Karpas-422 (cell line): ENCODE measurements around the gene PTPN6. TPM values are rescaled to one million over a fixed set of nuclear protein-coding genes. Genes with fewer than 3 reads are reported as not detected.

Experiments
- DNase-seq: peaks from one replicate; pipeline ENCODE4 v3.0.0-alpha.2; 2015
- H2AFZ ChIP-seq: fragments of 200-600 bp; sonication (generic); 2 replicates; pipeline ENCODE4 v1.6.1; 2014; ENCODE audit warnings: antibody characterized with exemption, low read length, mixed read lengths
- H3K27ac ChIP-seq: fragments of 200-600 bp; sonication (generic); 2 replicates; pipeline ENCODE4 v1.5.1; 2014; ENCODE audit warnings: mild to moderate bottlenecking, low read length, moderate library complexity
- H3K27me3 ChIP-seq: fragments of 200-600 bp; sonication (generic); 2 replicates; pipeline ENCODE4 v1.6.1; 2014; ENCODE audit warnings: low read length, mixed read lengths
- H3K36me3 ChIP-seq: fragments of 200-600 bp; sonication (generic); 2 replicates; pipeline ENCODE4 v1.6.1; 2014; ENCODE audit warnings: low read length, mixed read lengths; ENCODE audit not compliant: insufficient read depth
- H3K4me1 ChIP-seq: fragments of 200-600 bp; sonication (generic); 2 replicates; pipeline ENCODE4 v1.6.1; 2014; ENCODE audit warnings: mild to moderate bottlenecking, low read length, mixed read lengths
- H3K4me2 ChIP-seq: fragments of 200-600 bp; sonication (generic); 2 replicates; pipeline ENCODE4 v1.6.1; 2014; ENCODE audit warnings: low read length, low read depth, mild to moderate bottlenecking; ENCODE audit not compliant: poor library complexity, severe bottlenecking
- H3K4me3 ChIP-seq: fragments of 200-600 bp; sonication (generic); 2 replicates; pipeline ENCODE4 v1.5.1; 2014; ENCODE audit warnings: mild to moderate bottlenecking, antibody characterized with exemption, low read length, mixed read lengths
- H3K79me2 ChIP-seq: fragments of 200-600 bp; sonication (generic); 2 replicates; pipeline ENCODE4 v1.6.1; 2014; ENCODE audit warnings: mild to moderate bottlenecking, low read length, mixed read lengths
- H3K9ac ChIP-seq: fragments of 200-600 bp; sonication (generic); 2 replicates; pipeline ENCODE4 v1.6.0; 2014; ENCODE audit warnings: low read length
- H3K9me2 ChIP-seq: fragments of 200-600 bp; sonication (generic), shearing (Covaris generic); replicated peaks from 2 replicates; pipeline ENCODE4 v1.6.0; 2014; ENCODE audit warnings: mild to moderate bottlenecking, low read length, moderate library complexity; ENCODE audit not compliant: insufficient read depth
- H3K9me3 ChIP-seq: fragments of 300-700, 200-600 bp; sonication (generic); 2 replicates; pipeline ENCODE4 v1.6.1; 2014; ENCODE audit warnings: low read length, mixed read lengths
- H4K20me1 ChIP-seq: fragments of 200-600 bp; sonication (generic); 2 replicates; pipeline ENCODE4 v1.6.1; 2014; ENCODE audit warnings: mild to moderate bottlenecking, antibody characterized with exemption, low read length, low read depth; ENCODE audit not compliant: insufficient read depth
- total RNA-seq: library from RNA; depleted of rRNA; stranded (reverse); fragments of >200 nt; shearing (Covaris generic); gene quantifications from 2 replicates; pipeline ENCODE4 v1.2.3, GENCODE V29; 2014; ENCODE audit warnings: low replicate concordance

Gene PTPN6
- total RNA-seq, 1 experiment from 2014 or later, result 411 TPM

GRCh38 chr12:6942331-6942665, 8.9 kb upstream of the PTPN6 start:
- peaks cover 48% of the 10 kb centered on the region for H3K4me1 ChIP-seq
- H3K4me2 ChIP-seq, result no peak overlapping the region
- DNase-seq, result no peak
- H3K9me2 ChIP-seq, result no peaks in the 10 kb centered on the region
- no peaks in the 10 kb centered on the region for H3K9me3 ChIP-seq
- H3K79me2 ChIP-seq, result no peaks in the 10 kb centered on the region
- H3K9ac ChIP-seq, result no peak overlapping the region
- H3K27me3 ChIP-seq, result no peaks in the 10 kb centered on the region
- H3K27ac ChIP-seq, result no peak overlapping the region
- no peak overlapping the region for H3K4me3 ChIP-seq
- no peak overlapping the region for H2AFZ ChIP-seq
- H3K36me3 ChIP-seq, result no peaks in the 10 kb centered on the region
- H4K20me1 ChIP-seq, result no peaks in the 10 kb centered on the region

GRCh38 chr12:6943389-6943721, 7.8 kb upstream of the PTPN6 start:
- DNase-seq, result peak; percentile 96
- Histone ChIP-seq H3K9me2 (no peaks in the 10 kb centered on the region), H3K9me3 (no peaks in the 10 kb centered on the region), H3K27ac (peak overlapping the region; percentile 93), H3K4me3 (peak overlapping the region; percentile 92), H3K4me1 (peaks cover 43% of the 10 kb centered on the region), H3K36me3 (no peaks in the 10 kb centered on the region), H2AFZ (no peak overlapping the region; the same call in 1 of the 2 replicates), H4K20me1 (no peaks in the 10 kb centered on the region), H3K79me2 (no peaks in the 10 kb centered on the region), H3K9ac (peak overlapping the region; percentile 92), H3K4me2 (peak overlapping the region; percentile 90), H3K27me3 (no peaks in the 10 kb centered on the region)

GRCh38 chr12:6943722-6944380, 7.3 kb upstream of the PTPN6 start, which contains the start of the genes C12orf57 and RNU7-1:
Gene C12orf57, plus strand, starts transcription at chr12:6944022. Its CDS starts 100 bp downstream, at chr12:6944122.
Gene RNU7-1, plus strand, starts transcription at chr12:6943816.
- Histone ChIP-seq H4K20me1 (no peaks in the 10 kb centered on the region), H3K4me2 (peak within 1 kb of the TSS; percentile 90), H3K27me3 (no peaks in the 10 kb centered on the region), H3K36me3 (no peaks in the 10 kb centered on the region), H2AFZ (no peak within 1 kb of the TSS; the same call in 1 of the 2 replicates), H3K79me2 (no peaks in the 10 kb centered on the region), H3K9ac (peak within 1 kb of the TSS; percentile 92), H3K4me1 (peaks cover 42% of the 10 kb centered on the region), H3K4me3 (peak within 1 kb of the TSS; percentile 92), H3K9me3 (no peaks in the 10 kb centered on the region), H3K27ac (peak within 1 kb of the TSS; percentile 93), H3K9me2 (no peaks in the 10 kb centered on the region)
- DNase-seq, result peak; percentile 90

GRCh38 chr12:6944381-6945186, 6.6 kb upstream of the PTPN6 start:
- H3K27ac ChIP-seq, result peak overlapping the region; percentile 93
- peak; percentile 97 for DNase-seq
- H3K9me2 ChIP-seq, result no peaks in the 10 kb centered on the region
- peak overlapping the region; percentile 92 for H3K4me3 ChIP-seq
- H3K79me2 ChIP-seq, result no peaks in the 10 kb centered on the region
- no peak overlapping the region for H2AFZ ChIP-seq
- H3K36me3 ChIP-seq, result no peaks in the 10 kb centered on the region
- H3K4me2 ChIP-seq, result peak overlapping the region; percentile 90
- peaks cover 50% of the 10 kb centered on the region for H3K4me1 ChIP-seq
- H3K9ac ChIP-seq, result peak overlapping the region; percentile 92
- no peaks in the 10 kb centered on the region for H4K20me1 ChIP-seq
- H3K27me3 ChIP-seq, result no peaks in the 10 kb centered on the region
- no peaks in the 10 kb centered on the region for H3K9me3 ChIP-seq

- Histone ChIP-seq H3K4me3 (peak overlapping the region; percentile 92), H3K79me2 (no peaks in the 10 kb centered on the region), H3K36me3 (no peaks in the 10 kb centered on the region), H3K9me3 (no peaks in the 10 kb centered on the region), H4K20me1 (no peaks in the 10 kb centered on the region), H3K9ac (peak overlapping the region; percentile 92), H3K4me1 (peaks cover 58% of the 10 kb centered on the region), H2AFZ (no peak overlapping the region), H3K4me2 (peak overlapping the region; percentile 90), H3K27ac (peak overlapping the region; percentile 93), H3K9me2 (no peaks in the 10 kb centered on the region), H3K27me3 (no peaks in the 10 kb centered on the region)
- DNase-seq, result no peak
Observed at GRCh38 chr12:6945613-6946012, 5.5 kb upstream of the PTPN6 start.

- Histone ChIP-seq H2AFZ (no peak overlapping the region), H3K9ac (peak overlapping the region; percentile 92)
Observed at GRCh38 chr12:6946033-6946919, 4.9 kb upstream of the PTPN6 start.

GRCh38 chr12:6946920-6947374, 4.2 kb upstream of the PTPN6 start:
- Histone ChIP-seq H3K4me1 (peaks cover 62% of the 10 kb centered on the region), H3K36me3 (peaks cover 2% of the 10 kb centered on the region; the same call in 1 of the 2 replicates), H4K20me1 (no peaks in the 10 kb centered on the region), H3K4me3 (peak overlapping the region; percentile 92; the same call in 1 of the 2 replicates), H3K27ac (peak overlapping the region; percentile 93), H3K27me3 (no peaks in the 10 kb centered on the region), H3K4me2 (peak overlapping the region; percentile 90), H3K9ac (peak overlapping the region; percentile 92), H2AFZ (no peak overlapping the region), H3K79me2 (peaks cover 8% of the 10 kb centered on the region), H3K9me2 (no peaks in the 10 kb centered on the region), H3K9me3 (no peaks in the 10 kb centered on the region)
- DNase-seq, result no peak

More at GRCh38 chr12:6946033-6946919, 4.9 kb upstream of the PTPN6 start:
- peaks cover 1% of the 10 kb centered on the region for H3K79me2 ChIP-seq
- no peaks in the 10 kb centered on the region for H3K9me2 ChIP-seq
- H3K4me3 ChIP-seq, result peak overlapping the region; percentile 92
- DNase-seq, result peak; percentile 82
- no peaks in the 10 kb centered on the region for H3K27me3 ChIP-seq
- H3K4me2 ChIP-seq, result peak overlapping the region; percentile 90
- no peaks in the 10 kb centered on the region for H3K36me3 ChIP-seq
- no peaks in the 10 kb centered on the region for H3K9me3 ChIP-seq
- H4K20me1 ChIP-seq, result no peaks in the 10 kb centered on the region
- H3K27ac ChIP-seq, result peak overlapping the region; percentile 93
- H3K4me1 ChIP-seq, result peaks cover 62% of the 10 kb centered on the region
